Osteoblast (primary cell): Measurements from ENCODE around the gene SLC25A51. TPM values are rescaled to one million over a fixed set of nuclear protein-coding genes. Genes with fewer than 3 reads are reported as not detected.
A peak's percentile ranks its signal among the peaks of the same experiment; 100 is the strongest.

Source experiments
- DNase-seq: peaks from one replicate; pipeline ENCODE4 v3.0.0; 2011; ENCODE audit warnings: low spot score, mixed read lengths; ENCODE audit not compliant: insufficient read length; ENCODE audit errors: missing footprints
- H2AFZ ChIP-seq: 2 replicates; pipeline ENCODE4 v1.6.0; 2011; ENCODE audit warnings: mild to moderate bottlenecking, low read length
- H3K27ac ChIP-seq: 2 replicates; pipeline ENCODE4 v1.5.1; 2011; ENCODE audit warnings: mild to moderate bottlenecking, low read depth, low read length, moderate library complexity
- H3K27me3 ChIP-seq: 2 replicates; pipeline ENCODE4 v1.6.0; 2012; ENCODE audit warnings: mild to moderate bottlenecking, control low read depth, inconsistent platforms, low read length, moderate library complexity; ENCODE audit not compliant: insufficient read depth
- H3K36me3 ChIP-seq: 2 replicates; pipeline ENCODE4 v1.5.1; 2011; ENCODE audit warnings: mild to moderate bottlenecking, low read length, control low read depth, moderate library complexity; ENCODE audit not compliant: insufficient read depth
- H3K4me1 ChIP-seq: 2 replicates; pipeline ENCODE4 v1.5.1; 2011; ENCODE audit warnings: mild to moderate bottlenecking, low read length, control low read depth, moderate library complexity; ENCODE audit not compliant: insufficient read depth
- H3K4me2 ChIP-seq: 2 replicates; pipeline ENCODE4 v1.6.0; 2011; ENCODE audit warnings: mild to moderate bottlenecking, low read length; ENCODE audit not compliant: insufficient read depth
- H3K4me3 ChIP-seq: fragments of 200-600 bp; sonication (generic); 3 replicates; pipeline ENCODE4 v1.5.1; 2012; ENCODE audit warnings: mild to moderate bottlenecking, low read length, inconsistent platforms; ENCODE audit not compliant: insufficient read depth
- H3K79me2 ChIP-seq: 2 replicates; pipeline ENCODE4 v1.6.0; 2012; ENCODE audit warnings: mild to moderate bottlenecking, low read length, control low read depth, inconsistent platforms; ENCODE audit not compliant: insufficient read depth
- H3K9me3 ChIP-seq: 2 replicates; pipeline ENCODE4 v1.5.1; 2011; ENCODE audit warnings: low read depth, low read length, control low read depth
- H4K20me1 ChIP-seq: 2 replicates; pipeline ENCODE4 v1.6.0; 2012; ENCODE audit warnings: mild to moderate bottlenecking, low read length, control low read depth; ENCODE audit not compliant: insufficient read depth
- CTCF ChIP-seq: IDR thresholded peaks from 2 replicates; pipeline ENCODE4 v1.5.1; 2011; ENCODE audit warnings: mild to moderate bottlenecking, low read depth, low read length, moderate library complexity; ENCODE audit errors: extremely low read depth
- total RNA-seq: library from RNA; depleted of rRNA; stranded (reverse); fragments of >200 nt; gene quantifications from 2 replicates; pipeline ENCODE4 v1.2.3, GENCODE V29; 2012

SLC25A51 gene
- total RNA-seq, 1 donor: 119 TPM

- no peaks in the 10 kb centered on the region for H3K27me3 ChIP-seq
- peak; percentile 90 for DNase-seq
- no peaks in the 10 kb centered on the region for H3K9me3 ChIP-seq
- H3K36me3 ChIP-seq: no peaks in the 10 kb centered on the region
- TF ChIP-seq CTCF: no peak
- peak overlapping the region; percentile 21 for H3K27ac ChIP-seq
- H3K4me1 ChIP-seq: peaks cover 40% of the 10 kb centered on the region
- peaks cover 13% of the 10 kb centered on the region for H4K20me1 ChIP-seq
- H3K4me3 ChIP-seq: no peak overlapping the region
- no peak overlapping the region for H3K4me2 ChIP-seq
- H3K79me2 ChIP-seq: no peaks in the 10 kb centered on the region
- no peak overlapping the region for H2AFZ ChIP-seq
Measured at GRCh38 chr9:37944671-37945481, 40.9 kb upstream of the SLC25A51 start.

GRCh38 chr9:37944266-37944650 lies 40.3 kb upstream of the SLC25A51 start:
- H4K20me1 ChIP-seq: peaks cover 10% of the 10 kb centered on the region
- DNase-seq: peak; percentile 71
- no peak for TF ChIP-seq CTCF
- peak overlapping the region; percentile 16 for H3K4me2 ChIP-seq
- H3K27ac ChIP-seq: peak overlapping the region; percentile 59
- H3K4me3 ChIP-seq: no peak overlapping the region
- H3K36me3 ChIP-seq: no peaks in the 10 kb centered on the region
- H2AFZ ChIP-seq: no peak overlapping the region
- H3K27me3 ChIP-seq: no peaks in the 10 kb centered on the region
- no peaks in the 10 kb centered on the region for H3K79me2 ChIP-seq
- no peaks in the 10 kb centered on the region for H3K9me3 ChIP-seq
- H3K4me1 ChIP-seq: peaks cover 40% of the 10 kb centered on the region

GRCh38 chr9:37943345-37944265 lies 39.7 kb upstream of the SLC25A51 start:
- no peak for TF ChIP-seq CTCF
- Histone ChIP-seq H3K4me2 (peak overlapping the region; percentile 16), H3K79me2 (no peaks in the 10 kb centered on the region), H3K4me3 (no peak overlapping the region), H3K27ac (peak overlapping the region; percentile 59), H3K27me3 (no peaks in the 10 kb centered on the region), H3K9me3 (no peaks in the 10 kb centered on the region), H3K4me1 (peaks cover 47% of the 10 kb centered on the region), H4K20me1 (peaks cover 10% of the 10 kb centered on the region), H2AFZ (no peak overlapping the region), H3K36me3 (no peaks in the 10 kb centered on the region)
- DNase-seq: peak; percentile 93
